Measurements from ENCODE around the gene RPS8.

- TF ChIP-seq CTCF (IDR thresholded peaks at IDR 0.05): no peak
- TF ChIP-seq POLR2A (IDR thresholded peaks at IDR 0.05): peak; percentile 77
- TF ChIP-seq EP300 (IDR thresholded peaks at IDR 0.05): no peak
Measured at GRCh38 chr1:44808063-44808937, 33.0 kb downstream of the RPS8 start, which contains the start of gene BTBD19.
